Muscle layer of duodenum (tissue), 2 donors: ENCODE data around the gene PCBD2.

Source experiments
- H3K27ac ChIP-seq: one replicate; pipeline ENCODE4 v1.7.0; 2013; ENCODE audit warnings: mild to moderate bottlenecking, low read length
- H3K27me3 ChIP-seq: one replicate; pipeline ENCODE4 v1.7.0; 2013; ENCODE audit warnings: low read depth, mild to moderate bottlenecking, control low read depth, low read length
- H3K36me3 ChIP-seq, 2 donors: one replicate each; pipeline ENCODE4 v1.7.0; 2013; ENCODE audit warnings: low read length in 2 of 2, control low read depth in 1 of 2, mild to moderate bottlenecking in 1 of 2; ENCODE audit not compliant: insufficient read depth in 2 of 2, control insufficient read depth in 1 of 2
- H3K4me1 ChIP-seq, 2 donors: one replicate each; pipeline ENCODE4 v1.7.0; 2013; ENCODE audit warnings: low read length in 2 of 2, mild to moderate bottlenecking in 2 of 2, control low read depth in 1 of 2, moderate library complexity in 1 of 2; ENCODE audit not compliant: insufficient read depth in 2 of 2, control insufficient read depth in 1 of 2
- H3K4me3 ChIP-seq, 2 donors: one replicate each; pipeline ENCODE4 v1.7.0; 2013; ENCODE audit warnings: low read length in 2 of 2, low read depth in 1 of 2, mild to moderate bottlenecking in 1 of 2
- H3K9me3 ChIP-seq, 2 donors: one replicate each; pipeline ENCODE4 v1.7.0; 2013; ENCODE audit warnings: low read length in 2 of 2, control low read depth in 1 of 2, mild to moderate bottlenecking in 1 of 2; ENCODE audit not compliant: control insufficient read depth in 1 of 2
- donor health status: healthy.

Gene PCBD2

DNA sequence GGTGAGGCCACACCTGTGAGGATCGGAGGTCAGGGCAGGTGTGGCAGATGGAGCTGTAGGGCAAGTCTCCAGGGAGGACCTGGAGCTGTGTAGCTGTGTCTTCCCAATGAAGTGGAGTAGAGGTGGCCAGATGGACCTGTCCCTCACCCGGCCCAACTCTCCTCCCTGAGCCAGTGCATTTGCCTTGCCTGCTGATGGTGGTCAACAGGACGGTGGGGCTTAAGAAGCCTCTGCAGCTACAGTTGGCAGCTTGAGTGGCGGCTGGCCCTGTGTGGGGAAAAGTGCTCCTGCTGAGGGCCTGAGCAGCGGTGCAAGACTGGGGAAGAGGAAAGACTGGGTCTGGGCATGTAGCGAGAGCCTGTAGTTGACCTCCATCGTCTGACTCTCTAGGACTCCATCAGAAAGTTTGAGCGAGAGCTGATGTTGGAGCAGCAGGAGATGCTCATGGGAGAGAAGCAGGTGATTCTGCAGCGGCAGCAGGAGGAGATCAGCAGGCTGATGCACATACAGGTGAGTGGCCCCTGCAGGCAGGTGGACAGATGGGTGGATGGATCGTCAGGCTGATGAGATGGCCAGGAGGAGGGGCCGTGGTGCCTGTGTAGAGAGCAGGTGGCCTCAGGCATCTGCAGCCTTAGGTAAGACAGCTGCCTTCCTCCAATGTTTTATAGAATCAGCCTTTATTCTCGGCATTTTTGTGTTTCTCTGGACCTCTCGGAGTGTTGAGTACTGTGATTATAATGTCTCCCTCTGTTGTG lies 104.2 kb downstream of the PCBD2 start:
- Histone ChIP-seq H3K36me3 (no peaks in the 10 kb centered on the region), H3K27ac (no peak overlapping the region), H3K4me1 (peaks cover 0 to 2% of the 10 kb centered on the region in 2 donors), H3K27me3 (no peaks in the 10 kb centered on the region), H3K9me3 (no peaks in the 10 kb centered on the region), H3K4me3 (no peak overlapping the region)

DNA sequence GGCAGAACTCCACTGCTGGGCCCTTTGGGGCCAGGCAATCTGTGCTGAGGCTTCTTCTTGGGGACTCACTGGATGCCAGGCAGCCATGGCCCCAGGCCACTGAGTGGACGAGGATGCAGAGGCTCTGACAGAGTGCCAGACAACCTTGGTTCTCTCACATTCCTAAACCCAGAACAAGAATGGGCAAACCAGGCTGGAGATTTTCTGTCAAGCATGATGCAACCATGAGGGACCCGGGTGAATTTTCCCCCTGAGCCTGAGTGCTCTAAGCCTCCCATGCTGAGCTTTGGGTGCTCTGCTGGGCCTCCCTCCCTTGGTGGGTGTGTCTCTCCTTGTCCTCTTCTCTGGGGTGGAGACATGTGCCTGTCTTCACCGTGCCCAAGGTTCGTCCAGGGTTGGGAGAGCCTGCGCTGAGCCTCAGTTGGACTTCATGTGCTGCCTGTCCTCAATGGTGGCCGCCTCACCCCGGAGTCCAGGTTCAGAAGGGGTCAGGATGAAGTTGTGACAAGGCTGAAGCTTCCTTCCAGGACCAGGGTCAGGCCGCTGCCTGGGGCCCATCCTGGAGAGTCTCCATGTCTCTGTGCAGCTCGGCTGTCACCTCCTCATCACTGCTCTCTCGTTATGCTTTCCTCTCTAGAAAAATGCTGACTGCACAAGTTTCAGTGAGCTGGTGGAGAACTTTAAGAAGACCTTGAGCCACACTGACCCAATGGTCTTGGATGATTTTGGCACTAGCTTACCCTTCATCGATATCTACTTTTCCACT lies 105.0 kb downstream of the PCBD2 start:
- Histone ChIP-seq H3K4me3 (no peak overlapping the region), H3K27me3 (no peaks in the 10 kb centered on the region), H3K27ac (no peak overlapping the region), H3K9me3 (no peaks in the 10 kb centered on the region), H3K4me1 (peaks cover 0 to 7% of the 10 kb centered on the region in 2 donors), H3K36me3 (no peaks in the 10 kb centered on the region)

DNA sequence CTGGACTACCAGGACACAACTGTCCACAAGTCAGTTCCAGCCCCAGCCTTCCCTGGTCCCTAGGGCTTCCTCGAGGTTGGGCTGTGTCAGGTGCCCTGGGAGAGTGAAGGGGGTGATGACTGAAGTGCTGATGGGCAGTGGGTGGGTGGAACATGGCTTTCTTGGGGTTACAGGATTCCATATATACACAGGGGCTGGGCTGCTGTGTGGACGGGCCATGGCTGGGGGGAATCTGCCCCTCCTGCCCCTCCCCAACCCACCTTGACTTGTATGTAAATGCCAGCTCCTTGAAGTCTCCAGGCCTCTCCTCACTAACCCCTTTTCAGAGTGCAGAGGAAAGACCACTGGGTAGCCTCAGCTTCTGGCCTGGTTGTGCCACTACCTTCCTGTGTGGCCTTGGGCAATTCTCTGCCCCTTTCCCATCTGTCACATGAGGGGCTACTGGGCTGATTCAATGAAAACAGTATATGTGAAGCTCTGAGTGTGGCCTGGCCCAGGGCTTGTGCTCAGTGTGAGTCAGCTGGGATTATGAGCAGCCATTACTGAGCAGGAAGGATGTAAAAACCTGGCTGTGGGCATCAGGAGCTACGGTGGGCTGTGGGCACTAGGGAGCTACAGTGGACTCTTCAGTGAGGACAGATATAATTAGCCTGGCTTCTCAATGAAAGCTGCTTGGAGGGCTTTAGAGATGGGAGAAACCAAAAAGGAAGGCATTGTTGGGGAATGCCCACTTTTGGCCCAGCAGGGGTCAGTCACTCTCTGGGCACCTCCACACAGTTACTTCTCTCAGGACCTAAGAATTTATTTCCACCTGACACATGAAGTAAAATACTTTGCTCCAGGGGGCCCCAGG lies 105.8 kb downstream of the PCBD2 start:
- H3K27ac ChIP-seq, result no peak overlapping the region
- no peak overlapping the region for H3K4me3 ChIP-seq
- H3K36me3 ChIP-seq, result no peaks in the 10 kb centered on the region
- H3K9me3 ChIP-seq, result no peaks in the 10 kb centered on the region
- H3K27me3 ChIP-seq, result no peaks in the 10 kb centered on the region
- H3K4me1 ChIP-seq, result peaks cover 0 to 7% of the 10 kb centered on the region in 2 donors

DNA sequence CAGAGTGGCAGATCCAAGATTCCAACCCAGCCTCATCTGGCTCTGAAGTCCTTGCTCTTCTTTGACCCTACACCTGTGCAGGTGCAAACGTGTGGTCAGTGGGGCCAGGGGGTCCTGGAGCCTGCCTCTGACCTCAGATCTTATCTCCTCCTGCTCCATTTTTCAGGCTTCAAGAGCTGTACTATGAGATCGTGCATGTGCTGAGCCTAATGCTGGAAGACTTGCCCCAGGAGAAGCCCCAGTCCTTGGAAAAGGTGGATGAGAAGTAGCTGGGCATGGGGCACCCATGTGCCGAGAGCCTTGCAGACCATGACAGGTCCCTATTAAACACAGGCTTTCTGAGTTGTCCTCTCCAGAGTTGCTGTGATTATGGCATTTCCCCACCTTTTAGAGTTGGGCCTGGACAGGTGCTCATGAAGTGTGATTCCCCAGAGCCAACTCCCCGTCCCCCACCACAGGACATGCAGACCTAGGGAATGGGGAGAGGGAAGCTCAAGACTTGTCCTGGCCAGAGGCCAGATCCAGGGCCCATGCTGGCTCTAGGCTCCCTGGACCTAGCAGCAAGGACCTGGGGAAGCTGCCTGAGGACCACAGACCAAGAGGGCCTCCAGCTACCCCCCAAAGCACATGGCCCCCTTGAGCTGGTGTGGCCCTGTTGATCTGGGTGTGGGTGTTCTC lies 106.6 kb downstream of the PCBD2 start:
- no peaks in the 10 kb centered on the region for H3K36me3 ChIP-seq
- no peaks in the 10 kb centered on the region for H3K27me3 ChIP-seq
- H3K4me3 ChIP-seq, result no peak overlapping the region
- peaks cover 0 to 7% of the 10 kb centered on the region in 2 donors for H3K4me1 ChIP-seq
- no peak overlapping the region for H3K27ac ChIP-seq
- H3K9me3 ChIP-seq, result no peaks in the 10 kb centered on the region

DNA sequence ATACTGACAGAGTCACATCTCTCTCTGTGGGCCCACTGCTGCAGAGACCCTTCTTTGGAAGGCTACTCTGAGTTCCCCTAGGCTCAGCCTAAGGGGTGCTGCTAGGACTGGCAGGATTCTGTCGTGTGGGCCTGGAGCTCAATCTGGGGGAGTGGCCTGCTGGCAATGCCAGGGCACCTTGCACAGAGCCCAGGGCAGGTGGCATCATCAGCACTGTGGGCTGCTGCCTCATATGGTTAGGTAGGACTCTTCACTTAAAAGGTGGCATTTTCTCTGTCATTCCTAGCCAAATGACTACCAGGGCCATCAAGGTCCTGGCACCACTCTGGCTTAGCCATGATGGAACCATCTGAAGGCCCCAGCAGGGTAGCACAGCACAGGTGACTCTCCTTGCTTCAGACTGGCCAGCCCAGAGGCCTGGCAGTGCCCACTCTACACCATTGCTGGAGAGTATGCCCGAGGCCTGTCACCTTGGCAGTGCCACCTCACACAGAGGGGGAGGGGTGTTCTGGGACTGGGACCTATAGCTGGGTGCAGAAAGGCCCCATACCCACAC lies 107.2 kb downstream of the PCBD2 start:
- Histone ChIP-seq H3K27me3 (no peaks in the 10 kb centered on the region), H3K27ac (no peak overlapping the region), H3K4me1 (peaks cover 0 to 7% of the 10 kb centered on the region in 2 donors), H3K36me3 (no peaks in the 10 kb centered on the region), H3K9me3 (no peaks in the 10 kb centered on the region), H3K4me3 (no peak overlapping the region)
